Measurements from ENCODE around the gene CLDN6.

CLDN6 gene

DNA sequence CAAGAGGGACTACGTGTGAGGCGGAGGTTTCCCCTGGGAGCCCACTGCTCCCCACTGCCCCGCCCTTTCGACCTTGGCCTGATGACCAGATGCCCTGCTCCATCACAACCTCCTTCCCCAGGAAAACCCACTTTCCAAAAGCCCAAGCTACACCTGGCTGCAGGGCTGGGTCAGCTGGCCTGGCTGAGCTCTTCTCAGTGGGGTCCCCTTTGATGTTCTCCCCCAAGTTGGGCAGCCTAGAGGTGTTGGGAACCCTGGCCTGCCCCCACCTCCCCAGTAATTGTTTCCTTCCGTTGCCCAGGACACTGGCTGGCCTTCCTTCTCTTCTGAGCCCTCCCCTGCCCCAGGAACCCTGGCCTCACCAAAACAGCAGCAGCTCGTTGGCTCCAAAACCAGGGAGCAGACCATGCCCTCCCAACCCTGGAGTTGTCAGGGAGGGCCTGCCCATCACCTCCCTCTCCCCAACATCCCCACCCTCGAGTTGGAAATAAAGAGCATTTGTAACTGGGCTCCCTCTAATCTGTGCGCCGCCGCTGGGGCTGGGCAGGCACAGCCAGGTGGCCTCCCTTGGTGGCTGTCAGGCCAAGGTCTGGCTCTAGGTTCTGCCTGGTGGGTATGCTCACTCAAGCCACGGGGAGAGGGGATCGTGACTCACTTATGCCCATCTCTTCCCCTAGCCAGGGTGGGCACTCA, 3.8 kb downstream of the CLDN6 start:
- DNase-seq (ENCODE audit: low read depth, low spot score), result no peak

DNA sequence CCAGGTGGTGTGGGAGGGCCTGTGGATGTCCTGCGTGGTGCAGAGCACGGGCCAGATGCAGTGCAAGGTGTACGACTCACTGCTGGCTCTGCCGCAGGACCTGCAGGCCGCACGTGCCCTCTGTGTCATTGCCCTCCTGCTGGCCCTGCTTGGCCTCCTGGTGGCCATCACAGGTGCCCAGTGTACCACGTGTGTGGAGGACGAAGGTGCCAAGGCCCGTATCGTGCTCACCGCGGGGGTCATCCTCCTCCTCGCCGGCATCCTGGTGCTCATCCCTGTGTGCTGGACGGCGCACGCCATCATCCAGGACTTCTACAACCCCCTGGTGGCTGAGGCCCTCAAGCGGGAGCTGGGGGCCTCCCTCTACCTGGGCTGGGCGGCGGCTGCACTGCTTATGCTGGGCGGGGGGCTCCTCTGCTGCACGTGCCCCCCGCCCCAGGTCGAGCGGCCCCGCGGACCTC, 4.5 kb downstream of the CLDN6 start:
- DNase-seq (ENCODE audit: low read depth, low spot score), result peak; percentile 68

DNA sequence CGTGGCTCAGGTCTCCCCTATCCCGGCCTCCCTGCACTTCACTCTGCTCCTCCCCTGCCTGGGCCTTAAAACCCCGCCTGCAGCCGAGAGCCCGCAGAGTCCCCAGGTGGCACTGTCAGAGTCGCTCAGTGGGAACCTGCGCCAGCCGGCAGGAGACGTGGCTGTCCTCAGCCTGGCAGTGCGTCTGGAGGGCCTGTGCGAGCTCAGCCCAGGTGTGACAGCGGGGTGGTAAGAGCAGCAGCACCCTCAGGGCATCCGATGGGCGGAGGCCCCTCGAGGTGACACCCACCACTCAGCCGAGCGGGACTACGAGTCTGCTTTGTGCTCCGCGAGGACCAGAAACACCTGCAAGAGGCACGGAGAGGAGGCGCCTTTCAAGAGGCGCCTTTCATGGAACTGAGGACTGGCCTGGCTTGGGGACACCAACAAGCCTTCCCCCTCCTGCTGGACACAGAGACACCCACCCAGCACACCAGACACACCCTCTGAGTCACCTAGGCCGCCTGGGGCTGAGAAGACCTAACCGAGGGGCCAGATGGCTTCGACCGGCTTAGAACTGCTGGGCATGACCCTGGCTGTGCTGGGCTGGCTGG, 5.1 kb downstream of the CLDN6 start, which contains the start of gene CLDN9:
CLDN9 (plus strand) TSS at position 96 of the 593 bp plus-strand sequence; CDS start at position 536, 440 bp downstream.
- peak; percentile 78 for DNase-seq (ENCODE audit: low read depth, low spot score)

DNA sequence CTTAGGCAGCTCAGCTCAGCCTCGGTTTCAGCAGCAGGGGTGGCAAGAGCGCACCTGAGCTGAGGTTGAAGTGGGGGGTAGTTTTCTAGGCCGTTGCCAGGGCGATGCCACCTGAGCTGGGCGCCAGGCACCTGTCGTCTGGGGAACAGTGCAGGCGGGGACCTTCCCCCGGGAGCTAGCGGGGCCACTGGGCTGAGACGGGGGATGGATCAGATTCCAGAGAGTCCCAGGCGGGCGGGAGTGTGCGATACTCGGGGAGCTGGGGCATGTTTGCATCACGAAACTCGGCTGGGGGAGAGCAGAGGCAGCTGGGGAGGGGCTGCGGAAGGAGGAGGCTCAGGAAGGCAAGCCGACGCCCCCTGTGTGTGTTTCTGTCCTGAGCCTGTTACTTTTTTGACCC, 5.7 kb downstream of the CLDN6 start:
- DNase-seq (ENCODE audit: low read depth, low spot score), result no peak

DNA sequence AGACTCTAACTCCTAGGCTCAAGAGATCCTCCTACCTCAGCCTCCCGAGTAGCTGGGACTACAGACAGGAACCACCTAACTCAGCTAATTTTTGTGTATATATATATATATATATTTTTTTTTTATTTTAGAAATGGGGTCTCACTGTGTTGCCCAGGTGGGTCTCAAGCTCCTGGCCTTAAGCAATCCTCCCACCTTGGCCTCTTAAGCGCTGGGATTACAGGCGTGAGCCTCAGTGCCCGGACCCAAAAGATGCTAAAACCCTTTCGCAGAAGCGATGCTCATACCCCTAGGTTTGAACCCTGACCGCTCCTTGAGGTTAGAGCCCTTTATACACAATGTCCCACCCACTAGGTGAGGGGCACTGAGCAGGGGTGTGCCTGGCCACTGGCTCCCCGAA, 7.5 kb downstream of the CLDN6 start:
- DNase-seq (ENCODE audit: low read depth, low spot score), result no peak

DNA sequence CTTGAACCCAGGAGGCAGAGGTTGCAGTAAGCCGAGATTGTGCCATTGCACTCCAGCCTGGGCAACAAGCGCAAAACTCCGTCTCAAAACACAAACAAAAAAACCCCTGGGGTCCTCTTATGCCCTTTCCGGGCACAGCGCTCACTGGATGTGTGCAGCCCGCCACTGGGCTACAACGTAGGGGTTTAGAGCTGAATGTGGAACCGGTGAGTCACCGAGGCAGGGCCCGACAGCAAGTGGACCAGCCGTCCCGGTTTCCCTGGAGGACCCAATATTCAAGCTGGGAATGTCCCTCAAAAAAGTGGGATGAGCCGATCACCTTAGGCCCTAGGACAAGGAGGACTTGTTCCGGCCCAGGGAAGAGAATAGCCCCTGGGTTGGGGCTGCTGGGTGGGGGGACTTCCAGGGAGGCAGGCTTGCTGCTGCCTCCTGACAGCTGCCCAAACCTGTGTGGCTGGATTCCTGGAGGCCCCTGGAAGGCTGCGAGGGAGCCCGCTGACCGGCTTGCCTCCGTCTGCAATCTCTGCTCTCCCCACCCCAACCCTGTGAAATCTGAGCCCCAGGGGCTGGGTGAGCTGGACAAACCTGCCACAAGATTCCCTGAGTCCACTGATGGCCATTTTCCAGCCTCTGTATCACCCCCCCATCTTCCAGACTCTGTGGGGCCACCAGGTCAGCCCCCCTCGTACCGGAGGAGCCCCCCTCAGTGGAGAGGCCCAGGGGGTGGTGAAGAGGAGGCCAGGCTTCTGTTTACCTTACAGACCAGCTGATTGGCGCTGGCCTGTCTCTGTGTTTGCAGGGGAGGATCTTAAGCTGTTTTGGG, 8.2 kb downstream of the CLDN6 start:
- peak; percentile 98 for DNase-seq (ENCODE audit: low read depth, low spot score)

DNA sequence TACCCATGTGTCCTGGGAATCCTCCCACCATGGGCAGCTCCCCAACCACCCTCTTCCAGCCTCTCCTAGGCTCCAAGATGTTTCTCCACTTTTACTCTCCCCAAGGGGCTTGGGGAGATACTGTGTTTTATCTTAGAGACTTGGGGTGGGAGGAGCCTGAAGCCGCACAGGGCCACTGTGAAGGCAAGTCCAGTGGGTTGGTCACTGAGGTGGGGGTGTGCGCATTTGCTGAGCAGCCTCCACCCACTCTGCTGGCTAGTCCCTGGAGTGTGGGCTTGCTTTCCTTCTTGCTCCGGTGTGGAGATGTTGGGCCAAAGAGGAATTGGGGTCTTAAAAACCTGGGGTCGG, 9.3 kb downstream of the CLDN6 start:
- no peak for DNase-seq (ENCODE audit: low read depth, low spot score)

DNA sequence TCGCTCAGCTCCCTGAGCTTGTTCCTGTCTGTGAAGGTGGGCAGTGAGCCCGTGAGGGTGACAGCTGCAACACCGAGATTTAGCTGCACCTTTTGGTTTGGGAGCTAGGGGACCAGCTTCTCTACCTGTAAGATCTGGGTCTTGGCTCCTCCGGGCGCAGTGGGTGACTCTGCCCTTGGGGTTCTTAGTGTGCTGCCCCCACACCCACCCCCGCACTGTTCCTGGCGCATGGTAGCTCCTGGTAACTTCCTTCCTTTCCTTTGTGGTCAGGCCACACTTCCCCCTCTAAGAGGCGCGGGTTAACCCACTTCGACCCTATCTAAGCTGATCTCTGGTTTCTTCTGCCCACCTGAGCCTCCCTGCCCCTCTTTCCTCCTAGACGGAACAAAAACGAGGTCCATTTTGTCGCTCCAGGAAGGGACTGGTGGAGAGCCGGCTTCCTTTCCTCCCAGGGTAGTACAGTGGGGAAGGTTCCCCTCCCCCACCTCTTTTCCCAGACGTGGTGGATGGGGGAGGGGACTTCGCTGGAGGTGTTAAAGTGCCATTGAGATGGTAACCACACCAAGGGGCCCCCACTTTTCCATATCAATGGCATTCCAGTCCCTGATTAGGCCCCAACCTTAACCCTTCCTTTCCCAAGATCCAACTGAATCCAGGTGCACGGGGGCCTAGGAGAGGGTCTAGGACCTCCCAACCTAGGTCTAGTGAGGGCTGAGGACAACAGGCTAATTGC, 9.9 kb downstream of the CLDN6 start:
- peak; percentile 98 for DNase-seq (ENCODE audit: low read depth, low spot score)

DNA sequence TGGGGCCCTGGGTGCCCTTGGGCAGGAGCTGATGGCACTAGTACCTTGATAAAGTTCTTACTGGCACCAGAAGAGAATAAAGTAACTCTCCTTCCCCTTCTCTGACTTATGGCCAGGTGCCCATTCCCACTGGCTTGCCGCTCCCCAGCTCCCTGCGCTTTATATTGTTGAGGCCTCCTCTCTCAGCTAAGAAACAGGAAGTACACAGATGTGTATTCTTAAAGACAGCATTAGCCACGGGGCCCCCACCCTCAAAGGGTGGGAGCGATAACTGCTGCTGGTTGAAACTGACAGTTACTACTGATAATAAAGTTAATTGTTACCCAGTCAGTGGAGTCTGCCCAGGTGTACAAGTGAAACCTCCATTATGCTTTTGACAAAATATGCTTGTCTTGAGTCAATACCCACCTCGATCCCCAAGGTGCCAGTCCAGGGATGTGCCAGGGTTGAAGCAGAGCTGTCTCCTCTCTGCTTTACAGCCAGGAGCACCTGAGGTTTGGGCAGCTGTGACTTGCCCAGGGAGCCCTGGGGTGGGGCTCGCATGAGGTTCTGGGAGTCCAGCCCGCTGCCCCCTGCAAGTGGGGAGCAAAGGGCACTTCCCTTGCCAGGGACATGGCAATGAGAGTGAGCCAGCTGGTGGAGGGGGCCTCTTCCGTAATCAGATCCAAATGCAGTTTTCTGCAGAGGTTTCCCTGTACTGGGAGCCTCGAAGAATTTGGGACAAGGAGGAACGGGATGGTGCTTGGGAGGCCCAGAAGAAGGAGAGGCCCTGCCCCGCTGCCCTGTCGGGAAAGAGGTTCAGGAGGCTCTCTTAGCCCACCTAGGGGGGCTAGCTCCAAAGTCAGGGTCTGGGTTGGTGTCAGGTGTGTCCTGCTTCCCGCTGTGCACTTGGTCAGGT, 10.7 kb downstream of the CLDN6 start:
- DNase-seq (ENCODE audit: low read depth, low spot score), result no peak

DNA sequence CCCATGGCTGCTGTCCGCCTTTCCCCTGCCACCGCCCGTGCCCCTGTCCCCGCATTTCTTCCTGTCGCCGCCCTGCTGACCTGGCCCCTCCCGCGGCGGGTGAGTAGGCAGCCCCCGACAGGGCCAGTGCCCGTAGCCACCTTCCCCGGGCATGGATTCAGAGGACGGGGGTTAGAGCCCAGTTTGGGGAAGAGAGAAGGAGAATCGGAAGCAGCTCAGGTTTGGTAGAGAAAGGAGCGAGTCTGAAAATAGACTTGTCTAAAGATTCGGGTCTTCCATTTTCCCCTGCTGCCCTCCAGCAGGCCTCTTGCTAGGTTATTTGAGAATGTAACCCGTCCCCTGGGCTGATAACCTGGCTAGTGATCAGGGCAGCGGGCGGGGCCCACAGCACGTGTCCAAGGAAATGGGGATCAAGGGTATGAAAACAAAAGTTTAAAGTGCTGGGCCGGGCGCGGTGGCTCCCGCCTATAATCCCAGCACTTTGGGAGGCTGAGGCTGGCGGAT, 13.2 kb downstream of the CLDN6 start:
- peak; percentile 73 for DNase-seq (ENCODE audit: low read depth, low spot score)

DNA sequence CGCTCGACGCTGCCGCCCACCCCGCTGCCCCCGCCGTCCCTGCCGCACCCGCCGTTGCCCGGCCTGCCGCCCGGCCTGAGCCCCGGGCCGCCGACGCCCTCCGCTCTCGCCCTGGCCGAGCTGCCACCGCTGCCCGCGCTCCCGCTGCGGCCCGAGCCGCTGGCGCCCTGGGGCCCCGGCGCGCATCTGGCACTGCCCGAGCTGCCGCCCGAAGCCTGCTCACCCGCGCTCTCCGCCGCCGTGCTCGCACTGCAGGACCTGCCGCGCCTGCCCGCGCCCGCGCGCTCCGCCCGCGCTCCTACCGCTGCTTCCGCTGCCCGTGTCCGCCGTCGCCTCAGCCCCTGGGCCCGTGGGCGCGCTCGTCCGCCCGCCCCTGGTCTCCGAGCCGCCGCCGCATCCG, 13.7 kb downstream of the CLDN6 start:
- DNase-seq (ENCODE audit: low read depth, low spot score), result no peak

DNA sequence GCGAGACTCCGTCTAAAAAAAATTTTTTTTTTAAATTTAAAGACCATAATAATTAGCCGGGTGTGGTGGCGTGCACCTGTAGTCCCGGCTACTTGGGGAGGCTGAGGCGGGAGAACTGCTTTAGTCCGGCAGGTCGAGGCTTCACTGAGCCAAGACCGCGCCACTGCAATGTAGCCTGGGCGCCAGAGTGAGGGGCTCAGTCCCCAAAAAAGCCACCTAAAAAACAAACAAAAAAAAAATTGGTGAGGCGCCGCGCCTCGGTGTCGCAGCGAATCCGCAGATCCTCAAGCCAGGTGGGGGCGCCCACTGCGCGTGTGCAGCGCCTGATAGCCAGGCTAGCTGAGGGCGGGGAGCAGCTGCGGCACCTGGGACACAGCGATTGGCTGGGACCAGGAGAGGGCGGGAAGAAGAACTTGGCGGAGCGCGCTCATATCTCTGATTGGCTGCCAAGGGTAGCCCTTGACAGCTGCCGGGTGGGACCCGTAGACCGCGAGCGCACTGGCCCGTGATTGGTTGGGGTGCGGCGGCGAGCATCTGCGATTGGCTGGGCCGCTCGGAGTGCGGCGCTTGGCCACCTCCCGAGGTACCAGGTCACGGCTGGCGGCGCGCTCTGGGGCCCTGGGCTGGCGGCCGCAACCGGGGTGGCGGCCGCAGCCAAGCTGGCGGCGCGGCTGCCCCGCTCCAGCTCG, 14.3 kb downstream of the CLDN6 start:
- peak; percentile 100 for DNase-seq (ENCODE audit: low read depth, low spot score)

DNA sequence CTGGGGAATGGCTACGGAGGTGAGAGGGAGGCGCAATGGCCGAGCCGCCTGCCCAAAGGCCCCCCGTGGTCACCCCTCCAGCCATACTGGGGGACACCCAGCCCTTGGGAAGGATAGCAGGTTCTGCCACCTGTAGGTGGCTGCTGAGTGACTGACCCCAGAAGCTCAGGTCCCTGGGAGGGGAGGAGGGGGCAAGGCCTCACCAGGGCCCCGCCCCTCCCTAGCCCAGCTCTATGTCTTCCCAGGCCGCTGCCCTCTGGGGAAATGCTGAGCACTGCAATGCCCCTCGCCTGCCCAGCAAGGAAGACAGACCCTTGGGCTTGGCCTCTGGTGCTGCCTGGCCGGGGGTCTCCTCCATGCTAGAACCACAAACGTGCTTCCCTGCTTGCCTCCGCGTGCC, 16.7 kb downstream of the CLDN6 start:
- no peak for DNase-seq (ENCODE audit: low read depth, low spot score)

DNA sequence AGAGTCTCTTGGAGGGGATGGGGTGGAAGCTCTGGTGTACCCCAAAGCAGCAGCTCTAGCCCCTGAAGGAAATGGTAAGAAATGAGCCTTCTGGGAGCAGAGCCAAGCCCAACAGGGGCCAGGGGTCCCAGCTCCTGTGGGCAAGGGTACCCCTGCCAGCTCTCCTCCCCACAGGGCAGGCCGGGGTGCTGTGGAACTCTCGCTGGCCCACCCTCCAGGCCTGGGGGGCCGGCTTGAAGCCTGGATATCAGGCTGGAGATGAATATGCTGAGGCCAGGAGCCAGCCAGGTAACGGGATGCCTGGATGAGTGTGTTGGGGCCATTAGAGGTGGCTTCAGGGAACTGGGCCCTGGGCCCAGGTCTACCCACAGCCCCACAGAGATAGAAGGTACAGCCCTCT, 17.4 kb downstream of the CLDN6 start:
- no peak for DNase-seq (ENCODE audit: low read depth, low spot score)

DNA sequence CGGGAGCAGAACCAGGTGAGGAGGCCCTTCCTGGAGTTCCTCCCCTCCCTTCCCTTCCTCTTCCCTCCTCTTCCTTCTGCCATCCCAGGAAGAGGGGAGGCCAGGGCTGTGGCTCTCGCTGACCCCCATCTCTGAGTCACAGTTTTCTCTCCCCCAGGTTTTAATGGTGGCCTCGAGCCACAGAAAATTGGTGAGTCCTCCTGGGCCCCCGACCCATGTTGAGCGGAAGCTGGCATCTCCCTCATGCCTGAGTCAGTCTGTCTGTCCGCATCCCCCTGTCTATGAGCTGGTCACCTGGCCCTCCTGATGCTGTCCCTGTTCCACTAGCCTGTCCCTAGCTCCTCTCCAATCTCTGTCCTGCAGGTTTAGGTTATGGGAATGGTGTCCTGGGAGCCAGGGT, 18.1 kb downstream of the CLDN6 start:
- DNase-seq (ENCODE audit: low read depth, low spot score), result no peak

DNA sequence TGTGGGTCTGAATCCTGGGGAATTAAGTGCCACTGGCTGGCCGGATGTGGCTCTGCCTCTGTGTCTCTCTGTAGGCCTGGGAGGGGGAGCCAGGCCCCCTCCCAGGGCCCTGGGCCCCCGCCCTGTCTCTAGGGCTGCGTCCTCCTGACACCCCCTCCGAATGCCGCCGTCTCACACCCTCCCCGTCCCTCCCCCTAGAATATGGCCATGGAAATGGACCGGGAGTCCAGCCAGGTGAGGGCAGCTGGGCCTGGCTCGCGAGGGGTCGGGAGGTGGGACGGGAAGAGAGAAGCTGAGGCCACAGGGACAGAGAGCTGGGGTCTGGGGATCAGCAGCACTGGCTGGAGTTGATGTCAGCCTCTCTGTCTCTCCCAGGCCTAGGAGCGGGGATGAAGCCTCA, 21.7 kb downstream of the CLDN6 start:
- DNase-seq (ENCODE audit: low read depth, low spot score), result no peak

DNA sequence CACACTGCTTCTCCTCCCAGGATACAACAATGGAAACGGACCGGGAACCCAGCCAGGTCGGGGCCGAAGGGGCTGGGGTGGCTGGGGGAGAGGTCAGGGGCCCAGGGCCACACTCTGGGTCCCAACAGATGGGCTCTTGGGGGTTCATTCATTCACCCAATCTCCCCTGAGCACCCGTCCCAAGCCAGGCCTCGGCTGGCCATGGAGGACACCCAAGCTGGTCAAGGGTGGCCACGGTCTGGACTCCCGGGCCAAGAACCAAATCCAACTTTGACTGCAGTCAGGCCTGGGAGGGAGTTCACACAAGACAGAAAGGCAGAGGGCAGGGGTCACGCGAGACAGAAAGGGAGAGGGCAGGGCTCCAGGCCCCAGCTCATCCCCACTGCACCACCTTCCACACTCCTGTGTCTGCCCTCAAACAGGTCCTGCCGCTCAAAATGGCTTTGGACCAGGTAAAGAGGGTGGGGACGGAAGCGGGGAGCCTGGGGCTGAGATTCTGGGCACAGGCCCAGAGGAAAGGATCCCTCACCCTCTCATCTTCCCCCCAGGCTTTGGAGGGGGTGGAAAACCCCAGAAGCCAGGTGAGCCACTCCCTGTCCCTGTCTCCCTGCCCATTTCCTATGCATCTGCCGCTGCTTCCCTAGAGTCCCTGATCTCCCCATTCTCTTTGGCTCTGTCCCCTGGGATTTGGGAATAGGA, 25.5 kb downstream of the CLDN6 start:
- no peak for DNase-seq (ENCODE audit: low read depth, low spot score)

DNA sequence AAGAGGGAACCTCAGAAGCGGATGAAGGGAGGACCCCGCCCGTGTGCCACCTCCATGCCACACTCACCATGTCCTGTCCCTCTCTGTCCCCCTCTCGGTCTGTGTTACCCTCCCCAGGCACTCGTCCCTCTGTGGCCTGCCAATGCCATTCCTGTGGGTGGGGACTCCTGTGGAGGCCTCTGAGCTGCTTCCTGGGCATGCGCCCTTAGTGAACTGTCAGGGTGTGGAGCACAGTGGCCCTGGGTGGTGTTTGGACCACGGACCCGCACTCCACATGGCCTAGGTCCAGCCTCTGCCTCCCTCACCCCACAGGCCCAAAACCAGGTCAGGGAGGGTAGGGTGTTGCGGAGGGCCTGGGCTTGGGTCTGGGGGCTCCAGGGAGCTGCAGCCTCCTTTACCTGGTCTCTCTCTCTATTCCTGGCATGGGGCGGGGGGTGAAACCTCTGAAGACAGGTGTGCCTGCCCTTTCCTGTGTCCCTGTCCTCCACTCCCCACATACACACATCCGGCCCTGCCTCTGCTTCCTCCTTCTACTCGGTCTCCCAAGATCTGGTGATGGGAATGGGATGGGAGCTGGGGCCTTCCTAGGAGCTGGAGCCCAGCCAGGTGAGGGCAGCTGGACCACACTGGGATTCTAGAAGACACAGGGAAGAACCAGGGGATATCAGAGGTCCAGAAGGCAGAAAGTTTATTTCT, 26.3 kb downstream of the CLDN6 start:
- DNase-seq (ENCODE audit: low read depth, low spot score), result no peak

DNA sequence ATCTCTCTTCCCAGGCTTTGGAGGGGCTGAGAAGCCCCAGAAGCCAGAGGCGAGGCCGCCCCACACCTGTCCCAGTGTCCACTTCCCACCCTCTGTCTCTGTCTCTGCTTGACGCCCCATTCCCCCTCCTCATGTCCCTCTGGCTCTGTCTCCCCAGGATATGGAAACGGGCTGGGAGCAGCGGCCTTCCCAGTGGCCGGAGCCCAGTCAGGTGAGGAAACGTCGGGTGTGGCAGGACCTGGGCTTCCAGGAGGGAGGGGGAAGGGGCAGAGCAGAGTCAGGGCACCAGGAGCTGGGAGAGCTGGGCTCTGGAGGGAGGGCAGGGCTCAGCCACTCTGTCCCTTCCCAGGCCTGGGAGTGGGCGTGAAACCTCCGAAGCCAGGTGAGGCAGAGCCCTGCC, 27.1 kb downstream of the CLDN6 start:
- no peak for DNase-seq (ENCODE audit: low read depth, low spot score)
